IMR-90 (cell line): Measurements from ENCODE around the gene EML4. TPM values are rescaled to one million over a fixed set of nuclear protein-coding genes. Genes with fewer than 3 reads are reported as not detected.

Experiments used
- ATAC-seq: fragments of 200-7000 bp; cut with Tn5 transposase; 2 replicates; pipeline ENCODE4 v1.9.1; 2020; ENCODE audit warnings: low read depth, mild to moderate bottlenecking, moderate library complexity
- BruUV-seq: library from RNA; stranded (reverse); fragments of 400-500 nt; replicated peaks from 2 replicates; lab custom pipeline; 2021; lab: Mats Ljungman, UMichigan
- CTCF ChIA-PET: fragments of 300-600 bp; formaldehyde crosslinking; extraction: SDS; loops from one replicate; lab custom pipeline; 2021; ENCODE audit warnings: antibody characterized with exemption; lab: Yijun Ruan, JAX
- POLR2A ChIA-PET: fragments of 300-600 bp; sonication (Branson Sonifier 250); formaldehyde crosslinking; loops from one replicate; lab custom pipeline; 2022; ENCODE audit warnings: antibody characterized with exemption; ENCODE audit not compliant: unreplicated experiment; lab: Charles Lee
- DNase-seq: peaks from one replicate; pipeline ENCODE4 v3.0.0; 2013
- H2AFZ ChIP-seq: replicated peaks from 2 replicates; pipeline ENCODE3; 2013; ENCODE audit warnings: low read length, mild to moderate bottlenecking; ENCODE audit not compliant: poor library complexity
- H2AK5ac ChIP-seq: 2 replicates; pipeline ENCODE4 v1.6.1; 2013; ENCODE audit warnings: low read depth, low read length, inconsistent platforms
- H2AK9ac ChIP-seq: replicated peaks from 2 replicates; pipeline ENCODE3; 2013; ENCODE audit warnings: mild to moderate bottlenecking, low read depth, low read length, moderate library complexity; ENCODE audit not compliant: poor library complexity
- H2BK120ac ChIP-seq: 2 replicates; pipeline ENCODE4 v1.6.1; 2013; ENCODE audit warnings: low read depth, low read length, inconsistent platforms
- H2BK15ac ChIP-seq: 3 replicates; pipeline ENCODE4 v1.6.1; 2013; ENCODE audit warnings: low read depth, low read length, inconsistent platforms
- H2BK20ac ChIP-seq: 2 replicates; pipeline ENCODE4 v1.6.1; 2013; ENCODE audit warnings: low read depth, mild to moderate bottlenecking, inconsistent platforms, low read length, moderate library complexity
- H2BK5ac ChIP-seq: 2 replicates; pipeline ENCODE4 v1.6.1; 2013; ENCODE audit warnings: mild to moderate bottlenecking, low read depth, low read length, inconsistent platforms; ENCODE audit not compliant: poor library complexity, severe bottlenecking
- H3K14ac ChIP-seq: replicated peaks from 2 replicates; pipeline ENCODE4 v1.6.1; 2013; ENCODE audit warnings: low read depth, low read length, inconsistent platforms
- H3K18ac ChIP-seq: 2 replicates; pipeline ENCODE4 v1.6.1; 2013; ENCODE audit warnings: low read depth, low read length, control low read depth
- H3K23ac ChIP-seq: 2 replicates; pipeline ENCODE4 v1.6.1; 2013; ENCODE audit warnings: low read depth, low read length, inconsistent platforms
- H3K27ac ChIP-seq: 2 replicates; pipeline ENCODE4 v1.5.1; 2013; ENCODE audit warnings: mild to moderate bottlenecking, control low read depth, low read length; ENCODE audit not compliant: insufficient read depth
- H3K27me3 ChIP-seq: 2 replicates; pipeline ENCODE4 v1.6.1; 2013; ENCODE audit warnings: low read length; ENCODE audit not compliant: control insufficient read depth, insufficient read depth
- H3K36me3 ChIP-seq: 2 replicates; pipeline ENCODE4 v1.6.1; 2013; ENCODE audit warnings: low read length, mixed read lengths; ENCODE audit not compliant: control insufficient read depth, insufficient read depth
- H3K4ac ChIP-seq: 2 replicates; pipeline ENCODE4 v1.6.1; 2013; ENCODE audit warnings: low read depth, low read length, inconsistent platforms
- H3K4me1 ChIP-seq: 2 replicates; pipeline ENCODE4 v1.6.1; 2013; ENCODE audit warnings: low read length, mixed read lengths; ENCODE audit not compliant: control insufficient read depth, insufficient read depth
- H3K4me2 ChIP-seq: 2 replicates; pipeline ENCODE4 v1.6.1; 2013; ENCODE audit warnings: low read depth, mild to moderate bottlenecking, control low read depth, low read length, moderate library complexity
- H3K4me3 ChIP-seq: 2 replicates; pipeline ENCODE4 v1.5.1; 2013; ENCODE audit warnings: low read depth, mild to moderate bottlenecking, control low read depth, low read length, moderate library complexity; ENCODE audit not compliant: insufficient read depth
- H3K56ac ChIP-seq: 2 replicates; pipeline ENCODE4 v1.6.1; 2013; ENCODE audit warnings: low read length, inconsistent platforms; ENCODE audit not compliant: insufficient read depth; ENCODE audit errors: extremely low read depth
- H3K79me1 ChIP-seq, 2 experiments: 2 replicates each; pipeline ENCODE4 v1.6.1; 2013; ENCODE audit warnings: low read length in 2 of 2, inconsistent platforms in 1 of 2, low read depth in 1 of 2
- H3K9ac ChIP-seq: 2 replicates; pipeline ENCODE4 v1.6.1; 2013; ENCODE audit warnings: low read depth, low read length, control low read depth
- H3K9me1 ChIP-seq: 2 replicates; pipeline ENCODE4 v1.6.1; 2013; ENCODE audit warnings: low read length, inconsistent platforms; ENCODE audit not compliant: insufficient read depth
- H3K9me3 ChIP-seq: 2 replicates; pipeline ENCODE4 v1.6.1; 2013; ENCODE audit warnings: low read length; ENCODE audit not compliant: control insufficient read depth, insufficient read depth
- H4K20me1 ChIP-seq: 2 replicates; pipeline ENCODE4 v1.6.1; 2013; ENCODE audit warnings: low read length, inconsistent platforms; ENCODE audit not compliant: insufficient read depth
- H4K5ac ChIP-seq: 2 replicates; pipeline ENCODE4 v1.6.1; 2013; ENCODE audit warnings: mild to moderate bottlenecking, low read depth, low read length, control low read depth
- H4K8ac ChIP-seq, 2 experiments: 2 replicates each; pipeline ENCODE4 v1.6.1; 2013; ENCODE audit warnings: low read depth in 2 of 2, low read length in 2 of 2, control low read depth in 1 of 2, inconsistent platforms in 1 of 2
- H4K91ac ChIP-seq: 2 replicates; pipeline ENCODE4 v1.6.1; 2013; ENCODE audit warnings: low read depth, low read length, inconsistent platforms; ENCODE audit not compliant: insufficient read depth
- BHLHE40 ChIP-seq: fragments of 150-350 bp; IDR thresholded peaks from 2 replicates; pipeline ENCODE4 v1.6.1; 2016; ENCODE audit warnings: mild to moderate bottlenecking, low read depth, low read length
- CEBPB ChIP-seq: IDR thresholded peaks from 2 replicates; pipeline ENCODE4 v1.6.1; 2012; ENCODE audit warnings: low read depth, low read length, improper control_type of control experiment
- CHD1 ChIP-seq: IDR thresholded peaks from 2 replicates; pipeline ENCODE4 v1.6.1; 2012; ENCODE audit warnings: low read depth, low read length, improper control_type of control experiment
- FOS ChIP-seq: fragments of 150-350 bp; IDR thresholded peaks from 2 replicates; pipeline ENCODE4 v1.6.1; 2016; ENCODE audit warnings: low read depth, low read length
- MAFK ChIP-seq: IDR thresholded peaks from 2 replicates; pipeline ENCODE4 v1.6.1; 2012; ENCODE audit warnings: low read depth, low read length, improper control_type of control experiment
- MAZ ChIP-seq: IDR thresholded peaks from 2 replicates; pipeline ENCODE4 v1.6.1; 2012; ENCODE audit warnings: low read depth, mild to moderate bottlenecking, low read length, improper control_type of control experiment, moderate library complexity, borderline replicate concordance
- MXI1 ChIP-seq: IDR thresholded peaks from 2 replicates; pipeline ENCODE4 v1.6.1; 2012; ENCODE audit warnings: low read depth, mild to moderate bottlenecking, low read length, moderate library complexity, borderline replicate concordance
- NFE2L2 ChIP-seq: fragments of 150-350 bp; IDR thresholded peaks from 2 replicates; pipeline ENCODE4 v1.6.1; 2016; ENCODE audit warnings: low read depth, mild to moderate bottlenecking, low read length
- POLR2A ChIP-seq: IDR thresholded peaks from 2 replicates; pipeline ENCODE4 v1.6.1; 2012; ENCODE audit warnings: mild to moderate bottlenecking, low read depth, low read length
- RAD21 ChIP-seq: IDR thresholded peaks from 2 replicates; pipeline ENCODE4 v1.6.1; 2012; ENCODE audit warnings: low read length, improper control_type of control experiment
- RCOR1 ChIP-seq: IDR thresholded peaks from 2 replicates; pipeline ENCODE4 v1.6.1; 2012; ENCODE audit warnings: mild to moderate bottlenecking, low read length, improper control_type of control experiment; ENCODE audit not compliant: insufficient replicate concordance
- RFX5 ChIP-seq: IDR thresholded peaks from 2 replicates; pipeline ENCODE4 v1.8.0; 2012; ENCODE audit warnings: low read depth, mild to moderate bottlenecking, low read length, moderate library complexity
- dilution Hi-C: fragments of 300-500 bp; cut with HindIII; formaldehyde crosslinking; loops from one replicate; pipeline ENCODE4 v1.14.3; 2018; ENCODE audit warnings: low sequenced_read_pairs; ENCODE audit not compliant: unreplicated experiment
- in situ Hi-C: fragments of 300-500 bp; cut with MboI; formaldehyde crosslinking; loops from 3 replicates; pipeline ENCODE4 v1.14.3; 2019; ENCODE audit warnings: low sequenced_read_pairs, inconsistent platforms, mixed read lengths
- intact Hi-C: fragments of 100-400 bp; cut with micrococcal nuclease; formaldehyde crosslinking; loops from 2 replicates; pipeline ENCODE4 v1.10.0; 2022
- polyA plus RNA-seq, 3 experiments: library from polyadenylated mRNA; depleted of rRNA; stranded (reverse); fragments of >200 nt; gene quantifications; 2 replicates each; pipeline ENCODE4 v1.2.3, GENCODE V29; 2012; ENCODE audit warnings: low replicate concordance in 1 of 3
- total RNA-seq: library from RNA; depleted of rRNA; stranded (reverse); fragments of >200 nt; gene quantifications from 2 replicates; pipeline ENCODE4 v1.2.3, GENCODE V29; 2012
- TF ChIP-seq, protein P1 (sequence below): fragments of 150-350 bp; IDR thresholded peaks from 2 replicates; pipeline ENCODE4 v1.6.1; 2016; ENCODE audit warnings: low read depth, mild to moderate bottlenecking, low read length, moderate library complexity, borderline replicate concordance
- TF ChIP-seq, protein P2 (sequence below): fragments of 150-350 bp; IDR thresholded peaks from 2 replicates; pipeline ENCODE4 v1.6.1; 2017; ENCODE audit warnings: mild to moderate bottlenecking, antibody characterized with exemption, low read length, low read depth

Gene EML4
- total and polyA plus RNA-seq, 2 of the 4 experiments (the other 2 are of a cell fraction): 29.7 to 73.7 TPM

DNA sequence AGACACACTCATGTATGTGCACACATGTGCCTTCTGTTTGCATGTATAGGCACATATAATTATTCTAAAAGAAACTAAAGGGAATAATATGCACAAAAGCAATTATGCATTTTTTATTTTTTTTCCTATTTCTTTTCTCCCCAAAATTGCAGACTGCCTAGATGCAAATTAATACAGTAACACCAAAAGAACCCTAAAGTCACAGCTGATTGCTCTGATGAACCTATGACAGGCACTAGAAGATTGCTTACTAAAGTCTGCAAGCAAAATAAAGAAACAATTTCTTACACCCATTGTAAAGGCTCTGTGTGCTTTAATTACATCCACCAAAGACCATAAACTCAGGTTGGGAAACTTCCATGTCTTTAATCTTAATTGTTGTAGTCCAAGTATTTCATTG is 7.7 kb upstream of the EML4 start:
- no TSS peak for BruUV-seq
- Histone ChIP-seq H2BK15ac (no peak overlapping the region), H3K4me2 (no peak overlapping the region), H3K9me1 (no peaks in the 10 kb centered on the region), H3K23ac (no peak overlapping the region), H2BK5ac (no peak overlapping the region), H3K79me1 (no peaks in the 10 kb centered on the region), H2AK5ac (no peak overlapping the region), H3K4me1 (peaks cover 3% of the 10 kb centered on the region; the same call in 1 of the 2 replicates), H4K20me1 (no peaks in the 10 kb centered on the region), H3K27ac (no peak overlapping the region), H3K9ac (no peak overlapping the region), H2BK120ac (no peak overlapping the region), H3K9me3 (no peaks in the 10 kb centered on the region), H3K27me3 (no peaks in the 10 kb centered on the region), H4K91ac (no peak overlapping the region), H3K36me3 (no peaks in the 10 kb centered on the region), H2BK20ac (no peak overlapping the region), H2AK9ac (no peak overlapping the region), H4K8ac (no peak overlapping the region), H3K4me3 (no peak overlapping the region), H3K18ac (no peak overlapping the region), H3K14ac (no peak overlapping the region), H4K5ac (no peak overlapping the region), H3K4ac (no peak overlapping the region), H3K56ac (no peak overlapping the region), H2AFZ (no peak overlapping the region)
- in situ Hi-C loops (no loop called here), intact Hi-C loops (no loop called here), dilution Hi-C loops (no loop called here)
- POLR2A ChIA-PET: no interaction called here
- no peak for ATAC-seq
- TF ChIP-seq CEBPB (no peak), RCOR1 (no peak), BHLHE40 (no peak), NFE2L2 (no peak), MAFK (no peak), MAZ (no peak), RAD21 (no peak), MXI1 (no peak), POLR2A (no peak), RFX5 (no peak), CHD1 (no peak), FOS (no peak)
- TF ChIP-seq, protein P1, sequence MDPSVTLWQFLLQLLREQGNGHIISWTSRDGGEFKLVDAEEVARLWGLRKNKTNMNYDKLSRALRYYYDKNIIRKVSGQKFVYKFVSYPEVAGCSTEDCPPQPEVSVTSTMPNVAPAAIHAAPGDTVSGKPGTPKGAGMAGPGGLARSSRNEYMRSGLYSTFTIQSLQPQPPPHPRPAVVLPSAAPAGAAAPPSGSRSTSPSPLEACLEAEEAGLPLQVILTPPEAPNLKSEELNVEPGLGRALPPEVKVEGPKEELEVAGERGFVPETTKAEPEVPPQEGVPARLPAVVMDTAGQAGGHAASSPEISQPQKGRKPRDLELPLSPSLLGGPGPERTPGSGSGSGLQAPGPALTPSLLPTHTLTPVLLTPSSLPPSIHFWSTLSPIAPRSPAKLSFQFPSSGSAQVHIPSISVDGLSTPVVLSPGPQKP: no peak
- TF ChIP-seq, protein P2, sequence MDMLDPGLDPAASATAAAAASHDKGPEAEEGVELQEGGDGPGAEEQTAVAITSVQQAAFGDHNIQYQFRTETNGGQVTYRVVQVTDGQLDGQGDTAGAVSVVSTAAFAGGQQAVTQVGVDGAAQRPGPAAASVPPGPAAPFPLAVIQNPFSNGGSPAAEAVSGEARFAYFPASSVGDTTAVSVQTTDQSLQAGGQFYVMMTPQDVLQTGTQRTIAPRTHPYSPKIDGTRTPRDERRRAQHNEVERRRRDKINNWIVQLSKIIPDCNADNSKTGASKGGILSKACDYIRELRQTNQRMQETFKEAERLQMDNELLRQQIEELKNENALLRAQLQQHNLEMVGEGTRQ: no peak
- no peak for DNase-seq
- CTCF ChIA-PET: no interaction called here
